ENCODE data around the gene SRRM5. TPM values are rescaled to one million over a fixed set of nuclear protein-coding genes. Genes with fewer than 3 reads are reported as not detected.

Gene SRRM5
- total RNA-seq, 2 experiments from 2014 or later, result 0.37 to 0.74 TPM

GRCh38 chr19:43616954-43617353 lies 5.1 kb downstream of the SRRM5 start:
- Mint-ChIP-seq H3K9me3 (ENCODE audit: low read depth) (no peaks in the 10 kb centered on the region), H3K27ac (no peak overlapping the region), H3K4me1 (peaks cover 10% of the 10 kb centered on the region), H3K27me3 (no peaks in the 10 kb centered on the region), H3K36me3 (ENCODE audit: low read depth) (peaks cover 2% of the 10 kb centered on the region), H3K4me3 (no peak overlapping the region)
- no peak for DNase-seq
- POLR2A ChIA-PET, result no interaction called here
- CTCF ChIA-PET, result interaction anchor here (1.1 kb wide), 1 partner anchor 61 kb away, joined by 4 read pairs; no protein-coding TSS in a partner anchor
- no peak for ATAC-seq
- intact Hi-C loops (cut with DNase I, micrococcal nuclease), result no loop called here

GRCh38 chr19:43618921-43619261 lies 7.0 kb downstream of the SRRM5 start:
- ChIA-PET POLR2A (interaction anchor here (0.7 kb wide), 1 partner anchor 114 kb away, joined by 3 read pairs; no protein-coding TSS in a partner anchor), CTCF (no interaction called here)
- peak; percentile 79 for DNase-seq
- Mint-ChIP-seq H3K4me3 (peak overlapping the region; percentile 94), H3K4me1 (peaks cover 11% of the 10 kb centered on the region), H3K27me3 (no peaks in the 10 kb centered on the region), H3K27ac (peak overlapping the region; percentile 99), H3K36me3 (ENCODE audit: low read depth) (no peaks in the 10 kb centered on the region), H3K9me3 (ENCODE audit: low read depth) (no peaks in the 10 kb centered on the region)
- intact Hi-C loops (cut with DNase I, micrococcal nuclease), result loop anchor here (1.0 to 2.0 kb wide), 8 partner anchors 23 to 156 kb away; partner anchors contain the start of genes IRGQ (in 2 of the 2), PINLYP (in 2 of the 2), XRCC1 (in 2 of the 2) and ZNF576 (in 2 of the 2)
- peak; percentile 68 for ATAC-seq

- H3K27ac Mint-ChIP-seq, result peak within 1 kb of the TSS; percentile 99
- no peaks in the 10 kb centered on the region for H3K27me3 Mint-ChIP-seq
- H3K4me1 Mint-ChIP-seq, result peaks cover 17% of the 10 kb centered on the region
- intact Hi-C loops (cut with DNase I, micrococcal nuclease), result loop anchor here (1.0 to 2.0 kb wide), 9 partner anchors 20 to 156 kb away; partner anchors contain the start of genes IRGQ (in 2 of the 2), PINLYP (in 2 of the 2), XRCC1 (in 2 of the 2) and ZNF576 (in 2 of the 2)
- ATAC-seq (peak; percentile 92), DNase-seq (peak; percentile 94)
- POLR2A ChIA-PET, result no interaction called here
- CTCF ChIA-PET, result no interaction called here
- H3K36me3 Mint-ChIP-seq (ENCODE audit: low read depth), result no peaks in the 10 kb centered on the region
- no peaks in the 10 kb centered on the region for H3K9me3 Mint-ChIP-seq (ENCODE audit: low read depth)
- peak within 1 kb of the TSS; percentile 94 for H3K4me3 Mint-ChIP-seq
These were observed 7.6 kb downstream of the SRRM5 start, which contains the start of gene ZNF428 for GRCh38 chr19:43619262-43620060. Gene ZNF428 (minus strand): TSS chr19:43619629. CDS start chr19:43614304, 5,325 bp downstream.

- Mint-ChIP-seq H3K27me3 (no peaks in the 10 kb centered on the region), H3K27ac (peak overlapping the region; percentile 99), H3K36me3 (ENCODE audit: low read depth) (no peaks in the 10 kb centered on the region), H3K4me1 (peaks cover 24% of the 10 kb centered on the region), H3K4me3 (peak overlapping the region; percentile 94), H3K9me3 (ENCODE audit: low read depth) (no peaks in the 10 kb centered on the region)
- DNase-seq (no peak), ATAC-seq (no peak)
- POLR2A ChIA-PET, result no interaction called here
- CTCF ChIA-PET, result interaction anchor here (0.7 kb wide), 1 partner anchor 188 kb away, joined by 3 read pairs; no protein-coding TSS in a partner anchor
- intact Hi-C loops (cut with DNase I, micrococcal nuclease), result loop anchor here in 1 of 2 experiments (1.0 kb wide), 1 partner anchor 19 kb away; the partner anchor contains the start of gene CADM4
These were observed 8.4 kb downstream of the SRRM5 start for GRCh38 chr19:43620061-43621001.

- CTCF ChIA-PET, result interaction anchor here (0.8 kb wide), 1 partner anchor 27 kb away, joined by 5 read pairs; no protein-coding TSS in a partner anchor
- intact Hi-C loops (cut with DNase I, micrococcal nuclease), result no loop called here
These were observed 10.2 kb downstream of the SRRM5 start for GRCh38 chr19:43622070-43622469.

GRCh38 chr19:43622956-43623355 lies 11.1 kb downstream of the SRRM5 start:
- ATAC-seq (no peak), DNase-seq (no peak)
- Mint-ChIP-seq H3K4me3 (no peak overlapping the region), H3K36me3 (ENCODE audit: low read depth) (no peaks in the 10 kb centered on the region), H3K4me1 (peaks cover 24% of the 10 kb centered on the region), H3K9me3 (ENCODE audit: low read depth) (no peaks in the 10 kb centered on the region), H3K27ac (no peak overlapping the region), H3K27me3 (peaks cover 6% of the 10 kb centered on the region)
- POLR2A ChIA-PET, result no interaction called here
- CTCF ChIA-PET, result no interaction called here
- intact Hi-C loops (cut with DNase I, micrococcal nuclease), result no loop called here

More at GRCh38 chr19:43622070-43622469, 10.2 kb downstream of the SRRM5 start:
- Mint-ChIP-seq H3K36me3 (ENCODE audit: low read depth) (no peaks in the 10 kb centered on the region), H3K27ac (no peak overlapping the region), H3K27me3 (peaks cover 6% of the 10 kb centered on the region), H3K4me1 (peaks cover 24% of the 10 kb centered on the region), H3K9me3 (ENCODE audit: low read depth) (no peaks in the 10 kb centered on the region), H3K4me3 (no peak overlapping the region)
- POLR2A ChIA-PET, result no interaction called here
- DNase-seq, result no peak
- no peak for ATAC-seq

GRCh38 chr19:43623889-43624670 lies 12.2 kb downstream of the SRRM5 start:
- no peak for ATAC-seq
- CTCF ChIA-PET, result interaction anchor here (0.6 to 0.9 kb wide), 3 partner anchors 69 to 105 kb away, joined by 3 to 4 read pairs (median 3); no protein-coding TSS in a partner anchor
- POLR2A ChIA-PET, result no interaction called here
- H3K4me1 Mint-ChIP-seq, result peaks cover 24% of the 10 kb centered on the region
- H3K27ac Mint-ChIP-seq, result no peak overlapping the region
- H3K36me3 Mint-ChIP-seq (ENCODE audit: low read depth), result no peaks in the 10 kb centered on the region
- H3K9me3 Mint-ChIP-seq (ENCODE audit: low read depth), result no peaks in the 10 kb centered on the region
- no peak overlapping the region for H3K4me3 Mint-ChIP-seq
- H3K27me3 Mint-ChIP-seq, result peaks cover 6% of the 10 kb centered on the region
- intact Hi-C loops (cut with DNase I, micrococcal nuclease), result loop anchor here (1.0 to 2.0 kb wide), 2 partner anchors 15 kb away; partner anchors contain the start of gene CADM4 (in 2 of the 2)
- DNase-seq, result peak; percentile 56

GRCh38 chr19:43624933-43625332 lies 13.0 kb downstream of the SRRM5 start:
- ATAC-seq (peak; percentile 90), DNase-seq (peak; percentile 96)
- no peak overlapping the region for H3K27ac Mint-ChIP-seq
- intact Hi-C loops (cut with DNase I, micrococcal nuclease), result loop anchor here (1.0 to 2.0 kb wide), 3 partner anchors 14 to 43 kb away; partner anchors contain the start of gene CADM4 (in 2 of the 2)
- ChIA-PET POLR2A (no interaction called here), CTCF (interaction anchor here (0.8 kb wide), 1 partner anchor 13 kb away, joined by 5 read pairs; no protein-coding TSS in a partner anchor)
- no peaks in the 10 kb centered on the region for H3K36me3 Mint-ChIP-seq (ENCODE audit: low read depth)
- no peak overlapping the region for H3K4me3 Mint-ChIP-seq
- H3K9me3 Mint-ChIP-seq (ENCODE audit: low read depth), result no peaks in the 10 kb centered on the region
- H3K27me3 Mint-ChIP-seq, result peaks cover 6% of the 10 kb centered on the region
- H3K4me1 Mint-ChIP-seq, result peaks cover 23% of the 10 kb centered on the region

GRCh38 chr19:43625918-43626579 lies 14.2 kb downstream of the SRRM5 start:
- CTCF ChIA-PET, result interaction anchor here (0.7 to 1.5 kb wide), 6 partner anchors 11 to 496 kb away, joined by 3 to 8 read pairs (median 4); no protein-coding TSS in a partner anchor
- H3K9me3 Mint-ChIP-seq (ENCODE audit: low read depth), result no peaks in the 10 kb centered on the region
- DNase-seq (peak; percentile 58), ATAC-seq (no peak)
- intact Hi-C loops (cut with DNase I, micrococcal nuclease), result loop anchor here (1.0 to 2.0 kb wide), 2 partner anchors 13 to 42 kb away; partner anchors contain the start of gene CADM4 (in 1 of the 2)
- no peak overlapping the region for H3K4me3 Mint-ChIP-seq
- no peak overlapping the region for H3K27ac Mint-ChIP-seq
- POLR2A ChIA-PET, result no interaction called here
- peaks cover 14% of the 10 kb centered on the region for H3K4me1 Mint-ChIP-seq
- no peaks in the 10 kb centered on the region for H3K36me3 Mint-ChIP-seq (ENCODE audit: low read depth)
- peaks cover 6% of the 10 kb centered on the region for H3K27me3 Mint-ChIP-seq

- POLR2A ChIA-PET, result no interaction called here
- H3K4me1 Mint-ChIP-seq, result peaks cover 14% of the 10 kb centered on the region
These were observed 14.9 kb downstream of the SRRM5 start for GRCh38 chr19:43626838-43627237.

More at GRCh38 chr19:43626838-43627237, 14.9 kb downstream of the SRRM5 start:
- Mint-ChIP-seq H3K36me3 (ENCODE audit: low read depth) (no peaks in the 10 kb centered on the region), H3K27ac (no peak overlapping the region), H3K4me3 (no peak overlapping the region), H3K27me3 (peaks cover 6% of the 10 kb centered on the region), H3K9me3 (ENCODE audit: low read depth) (no peaks in the 10 kb centered on the region)
- intact Hi-C loops (cut with DNase I, micrococcal nuclease), result no loop called here
- CTCF ChIA-PET, result interaction anchor here (0.7 to 1.5 kb wide), 5 partner anchors 32 to 496 kb away, joined by 3 to 8 read pairs (median 4); no protein-coding TSS in a partner anchor
- no peak for DNase-seq
- no peak for ATAC-seq
